Tibial artery (tissue), 4 donors: ENCODE measurements around the gene IKZF4.
"Not testable (repeated sequence)": the region's sequence is repeated elsewhere in the genome, so short reads cannot be mapped to it uniquely, and the experiment has no call there.

ENCODE experiments used
- DNase-seq, 2 donors: peaks; one replicate each; pipeline ENCODE4 v3.0.0-alpha.2; 2019
- H3K27ac ChIP-seq, 2 donors: fragments of 200-600 bp; sonication (generic) in 1 of 2; 1 replicate in 1 of 2; 2 replicates in 1 of 2; pipeline ENCODE4 v1.5.1; 2018 to 2019; ENCODE audit warnings: mild to moderate bottlenecking in 1 of 2
- H3K27me3 ChIP-seq, 2 donors: fragments of 200-600 bp; sonication (generic) in 1 of 2; one replicate each; pipeline versions ENCODE4 v1.5.1 to v1.6.0; 2016 to 2019
- H3K36me3 ChIP-seq, 3 donors: fragments of 200-600 bp; sonication (generic) in 2 of 3; one replicate each; pipeline ENCODE4 v1.5.1; 2016 to 2019; ENCODE audit warnings: mild to moderate bottlenecking in 2 of 3
- H3K4me1 ChIP-seq, 4 donors: fragments of 200-600 bp; sonication (generic) in 2 of 4; 1 replicate in 3 of 4; 2 replicates in 1 of 4; pipeline ENCODE4 v1.5.1; 2016 to 2019
- H3K4me3 ChIP-seq, 2 donors: fragments of 200-600 bp; sonication (generic) in 1 of 2; 1 replicate in 1 of 2; 2 replicates in 1 of 2; pipeline ENCODE4 v1.5.1; 2018 to 2019; ENCODE audit warnings: mild to moderate bottlenecking in 2 of 2
- H3K9me3 ChIP-seq, 3 donors: fragments of 200-600 bp; sonication (generic) in 1 of 3; one replicate each; pipeline ENCODE4 v1.5.1; 2016 to 2019
- intact Hi-C: fragments of 100-400 bp; cut with DNase I; formaldehyde crosslinking; loops from one replicate; pipeline ENCODE4 v1.15.0; 2023; ENCODE audit warnings: low total_unique reads
- TF ChIP-seq, protein P1 (sequence below), 2 experiments: fragments of 200-600 bp in 1 of 2; fragments of 450-650 bp in 1 of 2; IDR thresholded peaks; one replicate each; pipeline ENCODE4 v1.5.1; 2017 to 2019; ENCODE audit warnings: antibody characterized with exemption in 2 of 2, mild to moderate bottlenecking in 1 of 2, moderate library complexity in 1 of 2

The IKZF4 gene

DNA sequence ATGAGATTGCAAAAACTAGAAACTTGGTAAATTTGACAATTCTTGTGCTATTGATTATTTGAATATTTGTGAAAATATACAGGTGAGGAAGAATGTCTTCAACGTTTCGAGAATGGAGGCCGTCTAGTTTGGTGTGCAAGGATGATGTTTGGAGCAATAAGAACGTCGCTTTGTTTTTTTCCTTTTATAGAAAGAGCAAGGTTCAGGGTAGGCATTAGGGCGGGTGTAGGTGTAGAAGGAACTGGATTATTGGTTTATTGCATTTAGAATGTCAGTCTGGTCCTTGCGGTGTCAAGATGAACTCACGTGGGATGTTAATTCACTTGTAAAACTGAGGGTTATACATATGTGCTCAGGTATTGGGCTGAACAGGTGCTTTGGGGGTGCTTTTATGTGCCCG, 22.0 kb downstream of the IKZF4 start:
- Histone ChIP-seq H3K36me3 (peaks cover 23 to 32% (median 32%) of the 10 kb centered on the region in 3 donors), H3K27me3 (no peaks in the 10 kb centered on the region), H3K4me3 (peak overlapping the region; percentile 75 to 81), H3K27ac (peak overlapping the region; percentile 78 to 87), H3K9me3 (no peaks in the 10 kb centered on the region), H3K4me1 (peaks cover 10 to 21% (median 17%) of the 10 kb centered on the region in 4 donors)
- intact Hi-C loops = loop anchor here (5.0 kb wide), 1 partner anchor 46 kb away; the partner anchor contains the start of gene SUOX
- no peak for DNase-seq
- TF ChIP-seq, protein P1, sequence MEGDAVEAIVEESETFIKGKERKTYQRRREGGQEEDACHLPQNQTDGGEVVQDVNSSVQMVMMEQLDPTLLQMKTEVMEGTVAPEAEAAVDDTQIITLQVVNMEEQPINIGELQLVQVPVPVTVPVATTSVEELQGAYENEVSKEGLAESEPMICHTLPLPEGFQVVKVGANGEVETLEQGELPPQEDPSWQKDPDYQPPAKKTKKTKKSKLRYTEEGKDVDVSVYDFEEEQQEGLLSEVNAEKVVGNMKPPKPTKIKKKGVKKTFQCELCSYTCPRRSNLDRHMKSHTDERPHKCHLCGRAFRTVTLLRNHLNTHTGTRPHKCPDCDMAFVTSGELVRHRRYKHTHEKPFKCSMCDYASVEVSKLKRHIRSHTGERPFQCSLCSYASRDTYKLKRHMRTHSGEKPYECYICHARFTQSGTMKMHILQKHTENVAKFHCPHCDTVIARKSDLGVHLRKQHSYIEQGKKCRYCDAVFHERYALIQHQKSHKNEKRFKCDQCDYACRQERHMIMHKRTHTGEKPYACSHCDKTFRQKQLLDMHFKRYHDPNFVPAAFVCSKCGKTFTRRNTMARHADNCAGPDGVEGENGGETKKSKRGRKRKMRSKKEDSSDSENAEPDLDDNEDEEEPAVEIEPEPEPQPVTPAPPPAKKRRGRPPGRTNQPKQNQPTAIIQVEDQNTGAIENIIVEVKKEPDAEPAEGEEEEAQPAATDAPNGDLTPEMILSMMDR (IDR thresholded peaks at IDR 0.05) = no peak

DNA sequence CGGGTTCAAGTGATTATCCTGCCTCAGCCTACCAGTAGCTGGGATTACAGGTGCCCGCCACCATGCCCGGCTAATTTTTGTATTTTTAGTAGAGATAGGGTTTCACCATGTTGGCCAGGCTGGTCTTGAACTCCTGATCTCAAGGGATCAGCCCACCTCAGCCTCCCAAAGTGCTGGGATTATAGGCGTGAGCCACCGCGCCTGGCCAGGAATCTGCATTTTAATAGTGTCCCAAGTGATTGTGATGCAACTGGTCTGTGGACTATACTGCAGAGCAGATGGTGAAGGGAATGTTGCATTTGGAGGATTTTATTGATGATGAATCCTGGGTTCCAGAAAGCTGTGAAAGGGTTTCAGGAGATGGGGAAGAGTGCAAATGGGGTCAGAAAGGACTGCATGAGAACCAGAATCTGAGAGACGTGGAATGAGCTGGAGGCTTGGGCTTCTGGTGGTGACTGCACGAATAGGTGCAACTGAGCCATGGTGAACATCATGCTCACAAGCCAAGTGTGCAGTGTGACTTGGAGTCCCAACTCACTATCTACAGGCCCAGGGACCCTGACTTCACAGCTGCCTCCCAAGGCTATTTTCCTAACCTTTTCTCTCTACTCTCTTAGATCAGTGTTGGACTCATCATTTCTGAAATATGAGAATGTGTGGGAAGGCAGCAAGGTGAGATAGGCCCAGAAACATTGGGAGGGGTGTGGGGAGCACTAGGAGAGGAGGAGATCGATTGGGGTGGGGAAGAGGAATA, 25.4 kb downstream of the IKZF4 start:
- Histone ChIP-seq H3K27me3 (no peaks in the 10 kb centered on the region), H3K9me3 (no peaks in the 10 kb centered on the region), H3K4me1 (peaks cover 8 to 16% (median 13%) of the 10 kb centered on the region in 4 donors), H3K27ac (no peak overlapping the region), H3K36me3 (peaks cover 23 to 32% (median 32%) of the 10 kb centered on the region in 3 donors), H3K4me3 (no peak overlapping the region)
- intact Hi-C loops = no loop called here
- TF ChIP-seq, protein P1 (IDR thresholded peaks at IDR 0.05) = no peak
- no peak for DNase-seq

DNA sequence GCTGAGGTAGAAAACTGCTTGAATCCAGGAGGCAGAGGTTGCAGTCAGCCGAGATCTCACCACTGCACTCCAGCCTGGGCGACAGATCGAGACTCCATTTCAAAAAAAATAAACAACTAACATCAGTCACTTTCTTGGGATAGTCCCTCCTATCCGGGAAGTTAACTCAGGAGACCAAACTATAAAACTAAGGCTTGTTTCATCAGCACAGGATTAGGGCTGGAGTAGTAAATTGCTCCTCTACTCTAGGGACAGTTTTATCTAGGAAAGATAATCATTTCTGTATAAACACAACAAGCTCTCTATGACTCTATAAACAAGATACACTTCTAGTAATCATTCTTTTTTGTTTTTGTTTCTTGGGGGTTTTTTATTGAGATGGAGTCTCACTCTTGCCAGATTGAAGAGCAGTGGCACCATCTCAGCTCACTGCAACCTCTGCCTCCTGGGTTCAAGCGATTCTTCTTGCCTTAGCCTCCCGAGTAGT, 32.6 kb downstream of the IKZF4 start:
- no peaks in the 10 kb centered on the region for H3K4me1 ChIP-seq
- H3K36me3 ChIP-seq = no peaks in the 10 kb centered on the region
- peak in 1 of 2 donors; percentile 1 for DNase-seq
- no peaks in the 10 kb centered on the region for H3K9me3 ChIP-seq
- H3K27ac ChIP-seq = no peak overlapping the region
- no peaks in the 10 kb centered on the region for H3K27me3 ChIP-seq
- TF ChIP-seq, protein P1 (IDR thresholded peaks at IDR 0.05) = no peak
- H3K4me3 ChIP-seq = no peak overlapping the region
- intact Hi-C loops = no loop called here

DNA sequence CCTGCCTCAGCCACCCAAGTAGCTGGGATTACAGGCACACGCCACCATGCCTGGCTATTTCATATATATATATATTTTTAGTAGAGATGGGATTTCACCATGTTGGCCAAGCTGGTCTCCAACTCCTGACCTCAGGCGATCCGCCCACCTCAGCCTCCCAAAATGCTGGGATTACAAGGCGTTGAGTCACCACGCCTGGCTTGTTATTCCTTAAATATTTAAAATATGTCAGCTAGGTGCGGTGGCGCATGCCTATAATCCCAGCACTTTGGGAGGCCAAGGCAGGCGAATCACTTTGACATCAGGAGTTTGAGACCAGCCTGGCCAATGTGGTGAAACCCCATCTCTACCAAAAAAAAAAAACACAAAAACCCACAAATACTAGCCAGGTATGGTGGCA, 39.1 kb downstream of the IKZF4 start:
- DNase-seq, H3K9me3 ChIP-seq, intact Hi-C loops, H3K27me3 ChIP-seq, H3K27ac ChIP-seq, H3K4me3 ChIP-seq, H3K4me1 ChIP-seq, H3K36me3 ChIP-seq: not testable (repeated sequence)

DNA sequence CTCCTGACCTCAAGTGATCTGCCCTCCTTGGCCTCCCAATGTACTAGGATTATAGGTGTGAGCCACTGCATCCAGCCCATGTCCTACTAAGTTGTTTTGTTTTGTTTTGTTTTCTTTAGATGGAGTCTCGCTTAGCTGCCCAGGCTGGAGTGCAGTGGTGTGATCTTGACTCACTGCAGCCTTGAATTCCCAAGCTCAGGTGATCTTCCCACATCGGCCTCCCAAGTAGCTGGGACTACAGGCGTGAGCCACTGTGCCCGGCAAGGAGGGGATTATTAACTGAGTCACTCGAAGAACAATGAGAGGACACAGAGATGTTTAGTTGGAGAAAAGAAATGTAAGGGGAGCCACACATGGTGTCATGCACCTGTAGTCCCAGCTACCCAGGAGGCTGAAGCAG, 41.1 kb downstream of the IKZF4 start:
- peak in 1 of 2 donors; percentile 20 for DNase-seq
- intact Hi-C loops = no loop called here
- Histone ChIP-seq H3K27ac (no peak overlapping the region), H3K4me3 (no peak overlapping the region), H3K4me1 (no peaks in the 10 kb centered on the region), H3K36me3 (no peaks in the 10 kb centered on the region), H3K27me3 (no peaks in the 10 kb centered on the region), H3K9me3 (no peaks in the 10 kb centered on the region)
- TF ChIP-seq, protein P1 (IDR thresholded peaks at IDR 0.05) = no peak

DNA sequence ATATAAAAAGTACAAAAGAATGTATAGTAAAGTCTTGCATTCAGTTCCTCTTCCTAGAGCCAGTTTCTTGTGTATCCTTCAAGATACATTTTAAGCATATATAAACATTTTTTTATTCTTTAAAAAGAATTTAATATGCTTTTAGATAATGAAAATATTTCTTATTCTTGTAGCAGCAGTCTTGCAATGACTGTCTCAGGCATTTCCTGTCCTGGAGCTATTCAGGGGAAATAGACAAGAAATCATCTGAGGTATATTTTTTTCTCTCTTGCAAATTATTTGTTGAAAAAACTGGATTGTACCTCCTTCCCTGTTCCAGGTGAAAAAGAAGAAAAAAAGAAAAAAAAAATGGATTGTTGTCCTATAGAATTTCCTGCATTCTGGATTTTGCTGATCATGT, 42.2 kb downstream of the IKZF4 start:
- no peak overlapping the region for H3K27ac ChIP-seq
- H3K36me3 ChIP-seq = no peaks in the 10 kb centered on the region
- H3K27me3 ChIP-seq = no peaks in the 10 kb centered on the region
- no peak overlapping the region for H3K4me3 ChIP-seq
- H3K4me1 ChIP-seq = no peaks in the 10 kb centered on the region
- H3K9me3 ChIP-seq = no peaks in the 10 kb centered on the region
- DNase-seq = no peak
- TF ChIP-seq, protein P1 (IDR thresholded peaks at IDR 0.05) = no peak
- intact Hi-C loops = no loop called here
